HEK293T (cell line): ENCODE data around the gene SNX7.

Source experiments
- ARNT ChIP-seq: fragments of 450-650 bp; IDR thresholded peaks from 2 replicates; pipeline ENCODE4 v1.6.1; 2017; ENCODE audit warnings: mild to moderate bottlenecking
- FOXK2 ChIP-seq: fragments of 450-650 bp; IDR thresholded peaks from 2 replicates; pipeline ENCODE4 v1.6.1; 2016; ENCODE audit warnings: mild to moderate bottlenecking
- LEF1 ChIP-seq: fragments of 450-650 bp; IDR thresholded peaks from 2 replicates; pipeline ENCODE4 v1.6.1; 2017; ENCODE audit warnings: mild to moderate bottlenecking, borderline replicate concordance
- NFRKB ChIP-seq: fragments of 450-650 bp; IDR thresholded peaks from 2 replicates; pipeline ENCODE4 v1.6.1; 2016; ENCODE audit warnings: mild to moderate bottlenecking, moderate library complexity

- TF ChIP-seq LEF1 (no peak), NFRKB (no peak), FOXK2 (no peak), ARNT (no peak)
These were observed 36.3 kb downstream of the SNX7 start for GRCh38 chr1:98697781-98698180.
